Forelimb muscle (tissue), 1 donor: Measurements from ENCODE around the gene APIP. TPM values are rescaled to one million over a fixed set of nuclear protein-coding genes. Genes with fewer than 3 reads are reported as not detected.
"Not testable (repeated sequence)": the region's sequence is repeated elsewhere in the genome, so short reads cannot be mapped to it uniquely, and the experiment has no call there.

Experiments used
- DNase-seq: peaks from one replicate; pipeline ENCODE4 v3.0.0-alpha.2; 2013; ENCODE audit warnings: low read depth
- polyA plus RNA-seq: library from polyadenylated mRNA; unstranded; fragments of 120-200 nt; gene quantifications from one replicate; pipeline ENCODE4 v1.2.1, GENCODE V29; 2013; ENCODE audit not compliant: insufficient read length

Gene APIP
- polyA plus RNA-seq, 1 donor = 21.2 TPM

DNA sequence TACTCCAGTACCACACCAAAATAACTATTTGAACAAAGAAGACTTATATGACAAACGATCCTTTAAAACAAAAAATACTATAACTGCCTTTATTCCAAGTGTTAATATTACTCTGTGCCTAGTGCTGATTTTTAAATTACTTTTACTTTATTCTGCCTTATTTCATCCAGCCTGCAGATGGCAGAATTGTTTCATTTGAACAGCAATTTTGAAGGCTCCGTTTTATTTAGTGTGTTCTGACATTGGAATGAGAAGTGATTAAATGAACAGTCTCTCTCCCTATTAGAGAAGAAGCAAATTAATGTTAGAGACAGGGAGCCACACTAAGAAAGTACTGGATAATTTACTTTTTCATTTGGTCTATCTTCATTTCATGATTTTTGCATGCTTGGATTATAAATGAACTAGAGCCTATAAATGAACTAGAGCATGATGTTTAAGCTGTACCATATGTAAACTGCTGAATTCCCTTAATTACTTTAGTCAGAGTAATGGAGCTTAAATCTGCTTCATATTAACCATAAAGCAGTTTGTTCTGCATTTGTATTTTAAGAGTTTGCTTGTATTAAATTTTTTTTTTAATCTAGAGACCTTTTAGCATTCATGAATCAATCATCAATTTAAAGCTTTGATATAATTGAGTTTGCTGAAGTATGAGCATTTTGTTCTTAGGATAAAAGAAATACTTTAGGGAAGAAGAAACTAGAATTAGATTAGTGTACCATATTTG, 10.1 kb upstream of the APIP start:
- DNase-seq = no peak

DNA sequence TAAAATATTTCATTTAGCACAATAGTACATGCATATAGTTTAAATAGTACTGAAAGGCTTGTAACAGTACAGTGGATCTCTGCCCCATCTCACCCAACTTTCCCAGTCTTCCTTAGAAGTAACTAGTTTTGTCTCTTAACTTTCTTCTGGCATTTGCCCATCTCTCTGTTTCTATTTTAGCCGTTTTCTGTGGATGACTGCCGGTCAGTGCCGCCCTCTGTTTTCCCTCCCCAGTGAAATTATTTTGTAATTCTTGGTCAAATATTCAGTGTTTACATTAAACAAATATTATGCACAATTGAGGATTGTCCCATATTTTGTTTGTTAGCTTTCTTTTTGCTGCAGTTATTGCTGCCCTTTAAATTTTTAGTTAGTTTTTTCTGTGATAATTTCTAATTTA, 8.5 kb upstream of the APIP start:
- no peak for DNase-seq

DNA sequence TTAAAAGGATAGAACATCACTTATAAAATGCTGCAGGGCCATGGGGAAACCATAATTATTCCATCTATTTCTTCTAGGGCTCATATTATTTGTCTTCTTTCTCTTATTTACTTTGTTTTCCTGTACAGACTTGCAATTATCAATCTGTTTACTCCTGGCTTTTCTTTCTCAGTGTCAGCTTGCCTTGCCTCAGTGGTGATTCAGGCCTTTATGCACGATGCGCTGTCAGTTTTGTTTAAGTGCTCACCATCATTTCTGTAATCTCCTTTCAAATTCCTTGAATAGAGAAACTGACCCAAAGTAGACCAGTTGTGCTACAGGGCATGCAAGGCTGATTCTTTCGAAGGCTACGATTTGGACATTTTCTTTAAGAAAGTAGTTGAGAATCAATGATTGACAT, 5.0 kb upstream of the APIP start:
- DNase-seq = no peak

DNA sequence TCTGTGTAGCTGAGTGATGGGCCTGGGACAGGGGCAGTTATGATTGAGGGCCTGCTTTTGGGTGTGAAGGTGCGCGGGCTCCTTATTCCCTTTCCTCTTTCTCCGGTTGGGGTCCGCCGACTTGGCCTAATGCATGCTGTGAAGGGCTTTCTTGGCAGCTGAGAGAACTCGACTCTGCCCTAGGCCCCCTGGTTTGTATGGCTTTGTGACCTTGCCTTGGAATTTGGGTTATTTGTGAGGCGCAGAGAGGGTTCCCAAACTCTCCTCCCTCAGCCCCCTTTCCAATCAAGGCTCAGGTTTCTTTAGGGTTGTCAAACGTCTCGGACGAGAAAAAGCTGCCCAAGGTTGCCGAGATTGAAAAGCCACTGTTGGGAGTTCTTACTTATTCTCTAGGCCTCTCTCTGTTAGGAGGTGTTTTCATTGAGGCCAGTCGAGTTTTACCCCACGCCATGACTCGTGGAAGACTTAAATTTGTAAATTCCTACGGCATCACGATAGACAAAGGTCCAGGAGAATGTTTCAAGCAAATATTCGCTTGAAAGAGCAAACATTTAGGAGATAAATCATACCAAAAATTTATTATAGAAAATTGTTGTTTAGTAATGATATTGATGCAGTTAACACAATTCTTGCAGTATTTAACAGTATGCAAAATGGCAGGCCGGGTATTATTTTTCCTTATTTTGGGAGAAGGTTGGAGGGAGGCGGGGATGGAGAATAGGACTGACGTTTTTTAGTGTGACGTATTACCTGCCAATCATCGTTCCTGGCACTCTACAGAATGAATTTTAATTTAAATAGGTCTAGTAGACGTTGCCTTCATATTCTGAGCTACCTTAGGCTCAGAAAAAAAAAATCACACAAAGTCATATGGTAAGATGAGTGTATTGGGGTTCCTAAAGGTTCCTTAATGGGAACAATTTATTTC, 928 bp upstream of the APIP start:
- DNase-seq = no peak

DNA sequence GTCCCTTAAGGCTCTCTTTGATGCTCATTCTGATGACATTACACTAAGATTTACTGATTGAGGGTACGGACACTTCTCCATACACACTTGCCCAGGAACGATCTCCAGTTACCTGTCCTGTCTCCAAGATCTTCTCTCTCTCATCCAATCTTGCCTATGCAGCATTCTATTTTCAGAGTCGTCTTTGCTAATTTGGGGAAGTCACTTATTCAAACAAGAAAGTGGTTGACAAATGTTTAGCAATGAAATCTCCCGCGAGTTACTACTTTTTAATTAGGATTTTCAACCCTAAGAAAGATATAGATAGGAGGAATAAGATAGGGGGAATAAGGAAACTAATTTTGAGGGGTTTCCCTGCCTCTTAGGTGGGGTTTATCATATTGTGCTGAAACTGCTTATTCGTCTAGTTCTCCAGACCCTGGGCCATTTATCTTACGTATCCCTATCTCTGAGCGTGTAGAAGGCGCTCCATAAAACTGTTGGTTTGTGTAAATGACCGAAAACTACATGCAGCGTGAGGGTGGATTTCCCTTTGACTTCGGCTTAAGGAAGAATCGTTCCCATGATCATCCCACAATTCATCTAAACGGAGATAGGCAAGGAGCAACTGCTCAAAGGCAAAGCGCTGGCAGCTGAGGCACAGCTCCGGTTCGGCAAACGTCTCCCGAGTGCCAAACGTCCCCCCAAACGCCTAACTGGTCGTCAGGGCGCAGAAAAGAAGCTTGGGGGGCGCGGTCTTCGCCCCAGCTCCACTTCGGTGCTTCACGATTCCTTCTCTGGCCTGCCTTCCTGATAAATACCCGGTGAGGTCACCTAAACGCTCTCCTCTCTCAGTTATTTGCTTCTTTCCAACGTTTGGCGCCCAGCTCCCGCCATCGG, 804 bp downstream of the APIP start:
- no peak for DNase-seq

DNA sequence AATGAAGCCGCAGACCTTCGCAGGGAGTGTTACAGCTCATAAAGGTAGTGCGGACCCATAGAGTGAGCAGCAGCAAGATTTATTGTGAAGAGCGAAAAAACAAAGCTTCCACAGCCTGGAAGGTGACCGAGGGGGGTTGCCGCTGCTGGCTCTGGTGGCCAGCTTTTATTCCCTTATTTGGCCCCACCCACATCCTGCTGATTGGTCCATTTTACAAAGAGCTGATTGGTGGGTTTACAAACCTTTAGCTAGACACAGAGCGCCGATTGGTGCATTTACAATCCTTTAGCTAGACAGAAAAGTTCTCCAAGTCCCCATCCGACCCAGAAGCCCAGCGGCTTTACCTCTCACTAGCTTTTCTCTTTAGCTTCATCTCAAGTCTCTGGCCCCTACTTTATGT, 2.6 kb downstream of the APIP start:
- not testable (repeated sequence) for DNase-seq

DNA sequence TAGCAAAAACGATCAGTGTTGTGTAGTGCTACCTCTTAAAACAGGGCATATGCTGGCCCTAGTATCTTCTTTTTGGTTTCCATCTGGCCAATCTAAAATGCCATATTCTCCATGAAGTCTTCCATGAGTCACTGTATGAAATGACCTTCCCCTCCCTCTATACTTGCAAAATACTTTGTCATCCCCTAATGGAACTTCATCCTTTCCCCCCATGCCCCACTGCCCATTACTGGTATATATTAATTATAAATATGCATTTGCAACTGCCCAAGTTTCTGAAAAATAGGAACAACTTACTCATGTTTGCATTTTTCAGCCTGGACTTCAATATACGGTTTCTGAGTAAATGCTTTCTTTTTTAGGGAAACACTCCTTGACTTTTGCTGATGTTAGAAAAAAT, 4.5 kb downstream of the APIP start:
- DNase-seq = no peak

DNA sequence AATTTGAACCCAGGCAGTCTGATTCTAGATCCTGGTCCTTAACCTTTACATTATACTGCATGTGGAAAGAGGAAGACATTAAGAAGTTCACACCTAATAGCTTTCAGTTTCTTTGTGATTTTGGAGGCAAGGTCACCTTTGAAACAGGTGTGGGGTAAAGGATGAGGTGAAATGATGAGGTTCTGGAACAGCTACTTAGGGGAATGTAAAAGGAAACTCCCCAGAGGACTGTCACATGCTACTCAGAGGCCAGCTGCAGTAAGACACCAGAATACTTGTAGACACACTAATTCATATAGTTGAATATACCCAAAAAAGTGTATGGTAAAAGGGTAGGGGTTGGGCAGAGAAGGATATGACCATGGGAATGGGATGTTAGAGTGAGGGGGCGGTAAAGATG, 5.4 kb downstream of the APIP start:
- DNase-seq = no peak

DNA sequence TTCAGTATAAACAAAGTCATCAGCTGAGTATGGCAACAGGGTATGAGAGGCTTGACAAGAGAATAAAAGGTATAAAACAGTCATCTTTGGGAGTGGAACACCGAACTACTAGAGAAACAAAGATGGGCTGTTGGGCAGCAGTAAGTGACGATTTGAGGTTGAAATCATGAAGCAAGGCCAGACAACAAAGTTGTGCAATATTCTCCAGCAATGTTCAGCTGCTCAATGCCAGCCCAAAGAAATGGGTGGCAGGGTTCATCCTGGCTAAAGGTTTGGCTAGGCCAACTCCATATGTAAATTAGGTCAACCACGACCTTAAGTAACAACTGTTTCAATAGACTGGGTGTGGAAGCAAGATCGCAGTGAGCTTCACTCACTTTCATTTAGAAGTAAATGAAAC, 6.2 kb downstream of the APIP start:
- DNase-seq = no peak

DNA sequence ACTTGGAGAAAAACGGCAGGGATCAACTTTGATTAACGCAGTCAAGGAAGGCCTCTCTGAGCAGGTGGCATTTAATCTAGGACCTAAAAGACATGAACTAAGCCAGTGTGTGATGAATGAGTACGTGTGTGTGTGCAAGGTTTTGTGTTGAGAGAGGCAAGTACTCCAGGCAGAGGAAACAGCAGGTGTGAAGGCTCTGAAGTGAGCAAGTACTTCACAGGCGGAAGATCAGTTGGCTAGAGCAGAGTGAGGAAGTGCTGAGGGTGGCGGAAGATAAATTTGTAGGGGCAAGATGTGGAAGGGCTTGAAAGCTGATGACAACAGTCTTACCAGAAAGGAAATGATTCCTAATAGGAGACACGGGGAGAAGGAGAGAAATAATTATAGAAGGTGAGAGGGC, 6.8 kb downstream of the APIP start:
- DNase-seq = no peak

DNA sequence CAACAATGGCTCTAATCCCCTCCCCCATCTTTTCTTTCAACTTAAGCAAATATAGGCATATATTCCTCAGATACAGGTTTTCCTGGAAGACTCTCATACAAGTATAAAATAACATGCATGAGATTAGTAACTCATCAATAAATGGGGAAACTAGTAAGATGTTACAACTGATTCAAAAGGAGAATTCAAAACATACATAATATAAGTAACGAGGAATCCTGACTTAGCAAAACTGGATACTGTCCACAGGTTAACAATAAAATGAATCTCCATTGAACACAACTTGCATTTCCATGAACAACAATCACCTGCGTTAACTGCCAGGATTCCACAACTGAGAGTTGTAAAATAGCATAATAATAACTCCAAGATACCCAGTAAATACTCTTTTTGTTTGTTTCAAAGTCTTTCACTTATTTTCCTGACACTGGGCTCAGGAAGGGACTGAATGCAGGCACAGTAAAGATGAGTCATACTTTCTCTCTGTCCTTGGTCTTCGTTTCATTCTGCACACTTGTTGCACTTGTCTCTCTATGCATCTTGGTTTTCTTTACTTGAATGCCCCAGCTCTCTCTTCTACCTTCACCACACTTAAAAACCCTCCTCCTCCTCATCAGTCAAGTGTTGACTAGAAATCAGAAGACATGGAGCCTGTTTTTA, 8.1 kb downstream of the APIP start:
- no peak for DNase-seq

DNA sequence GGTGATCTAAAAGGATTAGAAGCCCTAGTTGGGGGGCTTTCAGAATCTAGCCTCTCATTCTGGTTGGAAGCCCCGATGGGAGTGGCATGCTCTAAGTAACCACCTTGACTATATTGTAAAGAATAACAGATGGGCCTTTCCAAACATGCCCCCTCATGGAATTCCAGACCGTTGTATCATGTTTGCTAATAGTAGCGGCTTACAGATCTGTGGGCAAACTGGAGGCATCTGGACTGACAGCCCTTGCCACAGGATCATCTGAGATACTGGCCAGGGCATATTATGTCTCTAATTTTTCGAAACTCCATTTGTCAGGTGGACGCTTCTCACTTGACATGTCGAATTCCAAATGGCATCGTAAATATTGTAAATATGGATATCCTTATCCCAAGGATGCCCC, 10.5 kb downstream of the APIP start:
- DNase-seq = no peak

DNA sequence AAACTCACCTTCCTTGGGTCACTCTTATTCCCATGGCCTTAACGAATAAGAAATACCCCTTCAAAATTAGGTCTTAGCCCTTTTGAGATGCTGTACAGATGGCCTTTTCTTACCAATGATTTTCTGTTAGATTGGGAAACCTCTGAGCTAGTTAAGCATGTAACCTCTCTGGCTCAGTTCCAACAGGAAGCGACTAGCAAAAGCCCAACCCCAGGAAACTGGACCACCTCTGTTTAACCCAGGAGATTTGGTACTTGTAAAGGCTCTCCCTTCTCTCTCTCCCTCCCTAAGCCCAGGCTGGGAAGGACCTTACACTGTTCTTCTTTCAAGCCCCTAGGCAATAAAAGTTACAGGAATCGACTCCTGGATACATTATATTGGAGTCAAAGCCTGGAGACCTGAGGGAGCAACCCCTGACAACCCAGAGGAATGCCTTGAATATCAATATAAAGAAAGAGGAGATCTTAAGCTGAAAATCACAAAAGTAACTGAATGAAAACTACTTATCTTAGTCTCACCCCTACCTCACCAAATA, 11.7 kb downstream of the APIP start:
- DNase-seq = no peak

DNA sequence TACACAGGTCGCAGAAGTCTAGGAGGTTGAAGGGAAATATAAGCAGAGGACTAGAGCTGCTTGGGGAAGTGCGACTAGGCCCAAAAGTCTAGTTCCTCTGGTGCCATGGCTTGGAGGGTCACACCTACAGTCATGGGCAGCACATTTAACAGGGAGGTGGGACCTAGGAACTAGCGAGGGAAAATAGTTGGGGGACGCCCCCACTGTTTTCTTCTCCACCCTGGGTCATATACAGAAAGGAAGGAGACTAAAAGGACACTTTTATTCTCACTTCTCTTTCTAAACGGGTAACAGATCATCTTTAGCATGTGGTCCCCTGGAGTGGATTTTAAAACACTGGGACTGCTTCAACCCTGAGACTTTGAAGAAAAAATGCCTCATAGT, 16.6 kb downstream of the APIP start:
- no peak for DNase-seq

DNA sequence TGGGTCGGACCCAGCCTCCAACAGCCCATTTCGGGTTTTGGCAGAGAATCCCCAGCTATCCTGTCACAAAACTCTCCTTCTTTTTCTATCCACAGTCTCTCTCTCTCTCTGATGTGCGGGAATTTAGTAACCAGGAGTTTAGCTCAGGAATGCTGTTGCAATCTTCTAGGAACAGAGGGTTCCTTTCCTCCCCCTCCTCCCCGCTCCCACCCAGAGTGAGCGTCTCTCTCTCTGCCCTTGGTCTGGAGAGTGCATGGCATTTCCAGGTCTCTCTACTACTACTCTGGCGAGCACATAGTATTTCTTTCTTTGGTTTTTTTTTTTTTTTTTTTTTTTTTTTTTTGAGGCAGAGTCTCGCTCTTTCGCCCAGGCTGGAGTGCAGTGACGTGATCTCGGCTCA, 17.7 kb downstream of the APIP start:
- no peak for DNase-seq

DNA sequence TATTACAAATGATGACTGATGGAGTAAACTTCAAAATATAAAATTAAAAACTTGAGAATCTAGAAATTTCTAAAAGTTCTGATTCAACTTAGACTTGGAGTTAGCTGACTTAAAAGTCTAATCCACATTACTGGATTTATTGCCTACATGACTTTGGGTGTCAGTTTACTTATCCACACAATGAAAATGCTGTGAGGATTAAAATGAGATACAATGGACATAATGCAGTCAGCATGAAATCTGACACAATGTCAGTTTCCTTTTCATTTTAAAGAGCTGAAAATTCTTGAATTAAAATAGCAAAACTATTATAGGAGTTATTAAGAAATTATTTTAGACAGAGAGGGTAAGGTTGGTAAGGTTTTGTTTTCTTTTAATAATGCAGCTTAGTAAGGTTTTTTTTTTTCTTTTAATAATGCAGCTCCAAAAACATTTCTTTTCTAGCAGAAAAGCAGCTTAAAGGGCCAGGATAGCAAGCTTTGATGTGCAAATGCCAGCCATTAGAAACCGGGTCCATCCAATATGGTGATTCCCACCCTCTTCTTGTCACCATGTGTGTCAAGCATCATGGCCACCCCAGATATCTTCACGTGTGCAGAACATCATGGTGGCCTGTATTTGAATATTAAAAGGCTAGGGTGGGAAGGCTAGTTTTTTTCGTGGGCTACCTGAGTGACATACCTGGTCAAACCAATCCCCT, 18.9 kb downstream of the APIP start:
- DNase-seq = no peak

DNA sequence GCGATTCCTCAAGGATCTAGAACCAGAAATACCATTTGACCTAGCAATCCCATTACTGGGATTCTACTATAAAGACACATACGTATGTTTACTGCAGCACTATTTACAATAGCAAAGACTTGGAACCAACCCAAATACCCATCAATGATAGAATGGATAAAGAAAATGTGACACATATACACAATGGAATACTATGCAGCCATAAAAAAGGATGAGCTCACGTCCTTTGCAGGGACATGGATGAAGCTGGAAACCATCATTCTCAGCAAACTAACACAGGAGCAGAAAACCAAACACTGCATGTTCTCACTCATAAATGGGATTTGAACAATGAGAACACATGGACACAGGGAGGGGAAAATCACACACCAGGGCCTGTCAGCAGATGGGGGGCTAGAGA, 20.0 kb downstream of the APIP start:
- not testable (repeated sequence) for DNase-seq

DNA sequence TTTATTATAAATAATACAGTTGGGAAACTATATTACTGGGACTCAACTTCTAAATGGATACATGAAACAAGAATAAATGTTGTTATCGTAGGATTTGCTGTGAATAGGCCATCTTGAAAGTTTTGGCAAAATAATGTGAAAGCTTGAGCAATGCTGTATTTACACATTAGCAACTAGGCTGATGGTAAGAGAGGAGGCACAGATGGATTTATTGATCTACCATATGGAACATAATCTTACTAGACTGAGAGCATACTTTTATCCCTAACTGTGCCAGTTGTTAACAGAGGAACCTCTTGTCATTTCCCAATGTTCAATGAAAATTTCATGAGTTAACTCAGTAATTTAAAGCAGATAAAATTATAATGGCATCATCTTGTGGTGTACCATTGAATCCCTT, 22.8 kb downstream of the APIP start:
- DNase-seq = no peak

DNA sequence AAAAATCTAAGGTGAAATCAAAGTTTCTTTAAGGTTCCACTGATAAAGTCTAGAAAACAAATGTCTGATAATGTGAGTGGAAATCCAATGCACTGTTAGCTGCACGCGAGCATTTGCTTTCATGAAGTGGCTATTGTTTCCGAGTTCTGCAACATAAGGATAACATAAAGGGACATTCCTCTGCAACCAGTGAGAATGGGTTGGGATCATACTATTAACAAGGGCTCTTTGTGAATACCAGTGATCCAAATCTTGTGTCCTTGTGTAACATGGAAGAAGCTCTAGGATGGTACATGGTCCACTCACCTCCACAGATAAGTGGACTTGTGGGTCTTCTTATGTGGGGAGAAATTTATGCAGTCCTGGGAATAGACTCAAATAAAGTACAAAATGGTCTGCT, 24.6 kb downstream of the APIP start:
- DNase-seq = no peak

DNA sequence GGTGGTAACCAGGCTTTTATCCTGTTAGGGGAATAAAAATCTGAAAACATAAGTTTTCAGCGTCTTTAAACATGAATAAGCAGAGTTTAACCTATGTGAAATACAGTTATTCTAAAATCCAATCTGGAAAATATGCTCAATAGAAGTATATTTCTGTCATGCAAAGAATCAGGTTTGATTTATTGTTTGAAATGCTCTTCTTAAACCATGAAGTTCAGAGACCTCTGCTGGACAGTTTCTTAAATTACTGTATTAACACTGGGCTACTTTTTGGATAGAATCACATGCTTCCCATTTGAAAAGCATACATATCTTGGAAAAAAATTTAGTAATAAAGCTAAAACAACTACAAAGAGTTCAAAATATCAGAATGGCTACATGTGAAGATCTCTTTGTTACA, 25.4 kb downstream of the APIP start:
- no peak for DNase-seq

DNA sequence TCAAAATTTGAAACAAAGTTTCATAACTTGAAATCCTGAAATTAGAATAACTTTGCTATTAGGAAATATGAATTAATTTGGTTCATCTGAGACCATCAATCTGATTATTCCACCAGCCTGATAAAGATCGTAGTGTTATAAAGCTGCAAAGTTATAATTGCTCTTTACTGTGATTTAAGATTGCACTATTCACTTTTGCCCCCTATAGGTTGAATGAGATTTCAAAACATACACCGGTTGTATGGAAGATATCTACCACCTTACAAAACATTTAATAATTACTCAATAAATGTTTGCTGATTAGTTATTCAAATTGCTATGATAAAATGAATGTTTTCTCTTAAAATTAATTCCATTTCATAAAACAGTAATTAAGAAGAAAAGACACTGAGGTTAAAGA, 26.1 kb downstream of the APIP start:
- no peak for DNase-seq
